Mesenchymal stem cell (in vitro differentiated cells and primary cell): ENCODE data around the gene FRMD4B.

Source experiments
- DNase-seq: peaks from one replicate; pipeline ENCODE4 v3.0.0-alpha.2; 2013
- H2AFZ ChIP-seq: one replicate; pipeline ENCODE4 v1.6.1; 2013; ENCODE audit warnings: low read depth, mild to moderate bottlenecking, control low read depth, inconsistent platforms, low read length, moderate library complexity
- H2AK5ac ChIP-seq: 2 replicates; pipeline ENCODE4 v1.6.1; 2013; ENCODE audit warnings: low read length, moderate library complexity, mild to moderate bottlenecking, inconsistent platforms; ENCODE audit not compliant: severe bottlenecking
- H2BK120ac ChIP-seq: one replicate; pipeline ENCODE4 v1.6.1; 2013; ENCODE audit warnings: low read depth, mild to moderate bottlenecking, inconsistent platforms, low read length, moderate library complexity
- H2BK12ac ChIP-seq, 2 experiments: one replicate each; pipeline ENCODE4 v1.6.1; 2013; ENCODE audit warnings: inconsistent platforms in 2 of 2, low read length in 2 of 2, mild to moderate bottlenecking in 2 of 2, moderate library complexity in 2 of 2, control low read depth in 1 of 2
- H2BK15ac ChIP-seq: one replicate; pipeline ENCODE4 v1.6.1; 2013; ENCODE audit warnings: mild to moderate bottlenecking, low read depth, inconsistent platforms; ENCODE audit not compliant: poor library complexity, severe bottlenecking
- H2BK5ac ChIP-seq: 2 replicates; pipeline ENCODE4 v1.6.1; 2013; ENCODE audit warnings: low read depth, mild to moderate bottlenecking, low read length, control low read depth, inconsistent platforms; ENCODE audit not compliant: poor library complexity, severe bottlenecking
- H3K14ac ChIP-seq, 2 experiments: one replicate each; pipeline ENCODE4 v1.6.1; 2013; ENCODE audit warnings: inconsistent platforms in 2 of 2, low read length in 2 of 2, control low read depth in 1 of 2, mild to moderate bottlenecking in 1 of 2, moderate library complexity in 1 of 2
- H3K18ac ChIP-seq, 2 experiments: one replicate each; pipeline ENCODE4 v1.6.1; 2013; ENCODE audit warnings: inconsistent platforms in 2 of 2, low read length in 2 of 2, control low read depth in 1 of 2, low read depth in 1 of 2, mild to moderate bottlenecking in 1 of 2
- H3K23ac ChIP-seq, 2 experiments: one replicate each; pipeline ENCODE4 v1.6.1; 2013; ENCODE audit warnings: inconsistent platforms in 2 of 2, low read length in 2 of 2, mild to moderate bottlenecking in 2 of 2, moderate library complexity in 2 of 2, control low read depth in 1 of 2
- H3K27ac ChIP-seq: 2 replicates; pipeline ENCODE4 v1.5.1; 2013; ENCODE audit warnings: mild to moderate bottlenecking, moderate library complexity, low read length, control low read depth, inconsistent platforms; ENCODE audit not compliant: poor library complexity, severe bottlenecking
- H3K27me3 ChIP-seq, 2 experiments: 2 replicates each; pipeline versions ENCODE4 v1.6.1 to v1.7.0; 2013; ENCODE audit warnings: low read length in 2 of 2, mild to moderate bottlenecking in 2 of 2, moderate library complexity in 2 of 2, control low read depth in 1 of 2, inconsistent platforms in 1 of 2; ENCODE audit not compliant: control insufficient read depth in 1 of 2, insufficient read depth in 1 of 2
- H3K36me3 ChIP-seq, 2 experiments: 2 replicates each; pipeline versions ENCODE4 v1.6.1 to v1.7.0; 2013; ENCODE audit warnings: low read length in 2 of 2, control low read depth in 1 of 2, inconsistent platforms in 1 of 2, low read depth in 1 of 2, mild to moderate bottlenecking in 1 of 2; ENCODE audit not compliant: insufficient read depth in 2 of 2, control insufficient read depth in 1 of 2
- H3K4ac ChIP-seq, 2 experiments: one replicate each; pipeline ENCODE4 v1.6.1; 2013; ENCODE audit warnings: inconsistent platforms in 2 of 2, low read length in 2 of 2, mild to moderate bottlenecking in 2 of 2, moderate library complexity in 2 of 2, control low read depth in 1 of 2, low read depth in 1 of 2
- H3K4me1 ChIP-seq: 2 replicates; pipeline ENCODE4 v1.6.1; 2013; ENCODE audit warnings: low read depth, low read length, control low read depth; ENCODE audit not compliant: control insufficient read depth, insufficient read depth
- H3K4me2 ChIP-seq: 2 replicates; pipeline ENCODE4 v1.6.1; 2013; ENCODE audit warnings: low read length, mild to moderate bottlenecking, inconsistent platforms; ENCODE audit not compliant: poor library complexity, severe bottlenecking
- H3K4me3 ChIP-seq, 2 experiments: 2 replicates each; pipeline versions ENCODE4 v1.5.1 to v1.7.0; 2013; ENCODE audit warnings: low read length in 2 of 2, mild to moderate bottlenecking in 2 of 2, control low read depth in 1 of 2, low read depth in 1 of 2; ENCODE audit not compliant: insufficient read depth in 1 of 2
- H3K79me1 ChIP-seq: replicated peaks from 2 replicates; pipeline ENCODE4 v1.6.1; 2013; ENCODE audit warnings: mild to moderate bottlenecking, control low read depth, low read length, inconsistent platforms; ENCODE audit not compliant: poor library complexity, severe bottlenecking
- H3K9ac ChIP-seq: 2 replicates; pipeline ENCODE4 v1.7.0; 2013; ENCODE audit warnings: mild to moderate bottlenecking, low read length, moderate library complexity
- H3K9me3 ChIP-seq: 2 replicates; pipeline ENCODE4 v1.7.0; 2013; ENCODE audit warnings: mild to moderate bottlenecking, low read length; ENCODE audit not compliant: control insufficient read depth
- H4K8ac ChIP-seq: one replicate; pipeline ENCODE4 v1.6.1; 2013; ENCODE audit warnings: inconsistent platforms, mild to moderate bottlenecking, low read length, moderate library complexity
- H4K91ac ChIP-seq: one replicate; pipeline ENCODE4 v1.6.1; 2013; ENCODE audit warnings: mild to moderate bottlenecking, low read length, inconsistent platforms
- WGBS: methylation state at CpG from one replicate; pipeline ENCODE4 v1.1.7; 2013; ENCODE audit warnings: mixed read lengths; 5-methylcytosine and 5-hydroxymethylcytosine counted together

The FRMD4B gene

GRCh38 chr3:69367586-69367985, 18.3 kb downstream of the FRMD4B start:
- no peak overlapping the region for H2BK5ac ChIP-seq
- H2BK12ac ChIP-seq, result no peak overlapping the region
- H3K4me1 ChIP-seq, result peaks cover 2% of the 10 kb centered on the region
- H3K79me1 ChIP-seq, result no peaks in the 10 kb centered on the region
- H2BK120ac ChIP-seq, result no peak overlapping the region
- H3K27ac ChIP-seq, result no peak overlapping the region
- H3K9me3 ChIP-seq, result no peaks in the 10 kb centered on the region
- no peaks in the 10 kb centered on the region for H3K27me3 ChIP-seq
- no peak overlapping the region for H3K4me2 ChIP-seq
- H2BK15ac ChIP-seq, result no peak overlapping the region
- WGBS, result 100% methylated on average over 2 of the region's 3 CpGs
- no peak overlapping the region for H2AK5ac ChIP-seq
- no peak overlapping the region for H3K4ac ChIP-seq
- H3K4me3 ChIP-seq, result no peak overlapping the region
- no peak for DNase-seq
- no peak overlapping the region for H3K18ac ChIP-seq
- H3K14ac ChIP-seq, result no peak overlapping the region
- H3K9ac ChIP-seq, result no peak overlapping the region
- no peak overlapping the region for H2AFZ ChIP-seq
- H3K23ac ChIP-seq, result no peak overlapping the region
- no peak overlapping the region for H4K8ac ChIP-seq
- H4K91ac ChIP-seq, result no peak overlapping the region
- no peaks in the 10 kb centered on the region for H3K36me3 ChIP-seq

- WGBS, result 100% methylated on average over 1 of the region's 5 CpGs
- Histone ChIP-seq H4K8ac (no peak overlapping the region), H3K27ac (no peak overlapping the region), H2BK120ac (no peak overlapping the region), H3K27me3 (no peaks in the 10 kb centered on the region), H3K18ac (peak overlapping the region in 1 of 2 experiments; percentile 78), H3K4me1 (peaks cover 2% of the 10 kb centered on the region), H2BK5ac (no peak overlapping the region), H3K79me1 (no peaks in the 10 kb centered on the region), H3K9ac (no peak overlapping the region), H3K14ac (peak overlapping the region in 1 of 2 experiments; percentile 12), H2BK15ac (no peak overlapping the region), H2AK5ac (no peak overlapping the region), H3K23ac (no peak overlapping the region), H3K9me3 (peaks cover 3% of the 10 kb centered on the region), H3K4me2 (no peak overlapping the region), H3K36me3 (no peaks in the 10 kb centered on the region), H2BK12ac (peak overlapping the region in 1 of 2 experiments; percentile 59), H3K4ac (no peak overlapping the region), H2AFZ (no peak overlapping the region), H3K4me3 (no peak overlapping the region), H4K91ac (no peak overlapping the region)
- DNase-seq, result peak; percentile 56
These were observed 21.5 kb downstream of the FRMD4B start for GRCh38 chr3:69364354-69364753.

- Histone ChIP-seq H2BK5ac (no peak overlapping the region), H2BK12ac (no peak overlapping the region), H2AK5ac (no peak overlapping the region), H4K8ac (no peak overlapping the region), H3K27me3 (no peaks in the 10 kb centered on the region), H4K91ac (no peak overlapping the region), H2AFZ (no peak overlapping the region), H3K9ac (no peak overlapping the region), H3K27ac (no peak overlapping the region), H3K4me1 (peaks cover 2% of the 10 kb centered on the region), H3K23ac (no peak overlapping the region), H3K4me2 (no peak overlapping the region), H3K79me1 (no peaks in the 10 kb centered on the region), H3K4ac (no peak overlapping the region), H3K36me3 (no peaks in the 10 kb centered on the region), H2BK15ac (no peak overlapping the region), H3K14ac (no peak overlapping the region), H3K18ac (no peak overlapping the region), H3K9me3 (peaks cover 7% of the 10 kb centered on the region), H3K4me3 (no peak overlapping the region), H2BK120ac (no peak overlapping the region)
- no peak for DNase-seq
- WGBS, result 100% methylated on average over 1 of the region's 2 CpGs
These were observed 25.2 kb downstream of the FRMD4B start for GRCh38 chr3:69360690-69361089.

- DNase-seq, result no peak
- no peak overlapping the region for H2AFZ ChIP-seq
- no peaks in the 10 kb centered on the region for H3K27me3 ChIP-seq
- no peak overlapping the region for H4K8ac ChIP-seq
- H3K36me3 ChIP-seq, result no peaks in the 10 kb centered on the region
- H2BK120ac ChIP-seq, result no peak overlapping the region
- no peaks in the 10 kb centered on the region for H3K79me1 ChIP-seq
- H3K27ac ChIP-seq, result no peak overlapping the region
- no peak overlapping the region for H2AK5ac ChIP-seq
- no peak overlapping the region for H3K23ac ChIP-seq
- no peak overlapping the region for H4K91ac ChIP-seq
- H2BK12ac ChIP-seq, result no peak overlapping the region
- no peak overlapping the region for H3K4ac ChIP-seq
- H2BK15ac ChIP-seq, result no peak overlapping the region
- peaks cover 2% of the 10 kb centered on the region for H3K4me1 ChIP-seq
- no peak overlapping the region for H3K4me2 ChIP-seq
- no peak overlapping the region for H3K4me3 ChIP-seq
- no peak overlapping the region for H3K18ac ChIP-seq
- H3K9ac ChIP-seq, result no peak overlapping the region
- H3K9me3 ChIP-seq, result peaks cover 7% of the 10 kb centered on the region
- no peak overlapping the region for H2BK5ac ChIP-seq
- no peak overlapping the region for H3K14ac ChIP-seq
These were observed 26.0 kb downstream of the FRMD4B start for GRCh38 chr3:69359916-69360315.
